Bronchial epithelial cell (primary cell): ENCODE results near the gene NDST3. TPM values are rescaled to one million over a fixed set of nuclear protein-coding genes. Genes with fewer than 3 reads are reported as not detected.

Source experiments
- DNase-seq: peaks from one replicate; pipeline ENCODE4 v3.0.0-alpha.2; 2010; ENCODE audit warnings: low read depth
- FAIRE-seq: peaks from 2 replicates; lab custom pipeline; 2011; peaks lifted over from hg19 to GRCh38; lab: Jason Lieb, UNC
- H3K27me3 ChIP-seq: 2 replicates; pipeline ENCODE4 v1.5.1; 2011; ENCODE audit warnings: low read length; ENCODE audit not compliant: control insufficient read depth, insufficient read depth
- H3K36me3 ChIP-seq: 2 replicates; pipeline ENCODE4 v1.5.1; 2011; ENCODE audit warnings: low read length; ENCODE audit not compliant: control insufficient read depth, insufficient read depth
- H3K4me3 ChIP-seq: 2 replicates; pipeline ENCODE4 v1.5.1; 2011; ENCODE audit warnings: mild to moderate bottlenecking, low read depth, low read length, control low read depth
- total RNA-seq: library from RNA; depleted of rRNA; stranded (reverse); fragments of >200 nt; gene quantifications from 2 replicates; pipeline ENCODE4 v1.2.1, GENCODE V29; 2014
- TF ChIP-seq, protein P1 (sequence below): IDR thresholded peaks from 2 replicates; pipeline ENCODE4 v1.5.1; 2011; ENCODE audit warnings: mild to moderate bottlenecking, moderate library complexity, low read length, control low read depth, inconsistent platforms; ENCODE audit not compliant: insufficient read depth, severe bottlenecking

Gene NDST3
- total RNA-seq, 1 donor from 2014 or later, result not detected

DNA sequence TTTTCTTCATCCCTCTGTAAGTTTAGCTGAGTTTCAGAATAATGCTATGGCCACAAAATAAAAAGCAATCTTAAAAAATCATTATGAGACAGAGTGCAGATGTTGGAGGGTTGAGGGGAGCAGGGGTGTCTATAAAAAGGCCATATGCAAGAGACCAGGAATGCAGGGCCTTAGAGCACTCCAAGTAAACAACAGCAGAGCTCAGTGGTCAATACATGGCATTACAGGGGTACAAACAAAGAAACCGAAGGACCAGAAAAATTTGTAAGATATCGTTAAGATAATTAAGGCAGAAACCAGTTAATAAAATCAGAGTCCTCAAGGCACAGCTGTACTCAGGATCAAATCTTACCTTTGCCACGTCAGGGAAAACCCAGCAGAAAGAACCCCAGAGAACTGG is 28.4 kb upstream of the NDST3 start:
- TF ChIP-seq, protein P1, sequence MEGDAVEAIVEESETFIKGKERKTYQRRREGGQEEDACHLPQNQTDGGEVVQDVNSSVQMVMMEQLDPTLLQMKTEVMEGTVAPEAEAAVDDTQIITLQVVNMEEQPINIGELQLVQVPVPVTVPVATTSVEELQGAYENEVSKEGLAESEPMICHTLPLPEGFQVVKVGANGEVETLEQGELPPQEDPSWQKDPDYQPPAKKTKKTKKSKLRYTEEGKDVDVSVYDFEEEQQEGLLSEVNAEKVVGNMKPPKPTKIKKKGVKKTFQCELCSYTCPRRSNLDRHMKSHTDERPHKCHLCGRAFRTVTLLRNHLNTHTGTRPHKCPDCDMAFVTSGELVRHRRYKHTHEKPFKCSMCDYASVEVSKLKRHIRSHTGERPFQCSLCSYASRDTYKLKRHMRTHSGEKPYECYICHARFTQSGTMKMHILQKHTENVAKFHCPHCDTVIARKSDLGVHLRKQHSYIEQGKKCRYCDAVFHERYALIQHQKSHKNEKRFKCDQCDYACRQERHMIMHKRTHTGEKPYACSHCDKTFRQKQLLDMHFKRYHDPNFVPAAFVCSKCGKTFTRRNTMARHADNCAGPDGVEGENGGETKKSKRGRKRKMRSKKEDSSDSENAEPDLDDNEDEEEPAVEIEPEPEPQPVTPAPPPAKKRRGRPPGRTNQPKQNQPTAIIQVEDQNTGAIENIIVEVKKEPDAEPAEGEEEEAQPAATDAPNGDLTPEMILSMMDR, result no peak
- Histone ChIP-seq H3K36me3 (no peaks in the 10 kb centered on the region), H3K27me3 (no peaks in the 10 kb centered on the region), H3K4me3 (no peak overlapping the region)
- DNase-seq (no peak), FAIRE-seq (no peak)

DNA sequence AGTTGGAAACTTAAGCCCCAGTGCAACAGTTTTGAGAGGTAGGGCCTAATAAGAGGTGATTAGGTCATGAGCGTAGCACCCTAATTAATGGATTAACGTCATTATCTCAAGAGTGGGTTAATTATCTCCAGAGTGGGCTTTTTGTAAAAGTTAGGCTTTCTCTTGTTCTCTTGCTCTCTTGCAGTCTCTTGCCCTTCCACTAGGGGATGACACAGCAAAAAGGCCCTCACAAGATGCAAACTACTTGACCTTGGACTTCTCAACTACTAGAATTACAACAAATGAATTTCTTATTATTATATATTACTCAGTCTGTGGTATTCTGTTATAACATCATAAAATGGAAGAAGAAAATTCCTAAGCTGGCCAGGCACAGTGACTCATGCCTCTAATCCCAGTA is 22.1 kb upstream of the NDST3 start:
- FAIRE-seq, result no peak
- no peak overlapping the region for H3K4me3 ChIP-seq
- TF ChIP-seq, protein P1, result peak; percentile 12
- no peaks in the 10 kb centered on the region for H3K27me3 ChIP-seq
- no peaks in the 10 kb centered on the region for H3K36me3 ChIP-seq
- DNase-seq, result no peak

- DNase-seq (no peak), FAIRE-seq (no peak)
Observed at GRCh38 chr4:118014831-118015230, 19.5 kb upstream of the NDST3 start.

DNA sequence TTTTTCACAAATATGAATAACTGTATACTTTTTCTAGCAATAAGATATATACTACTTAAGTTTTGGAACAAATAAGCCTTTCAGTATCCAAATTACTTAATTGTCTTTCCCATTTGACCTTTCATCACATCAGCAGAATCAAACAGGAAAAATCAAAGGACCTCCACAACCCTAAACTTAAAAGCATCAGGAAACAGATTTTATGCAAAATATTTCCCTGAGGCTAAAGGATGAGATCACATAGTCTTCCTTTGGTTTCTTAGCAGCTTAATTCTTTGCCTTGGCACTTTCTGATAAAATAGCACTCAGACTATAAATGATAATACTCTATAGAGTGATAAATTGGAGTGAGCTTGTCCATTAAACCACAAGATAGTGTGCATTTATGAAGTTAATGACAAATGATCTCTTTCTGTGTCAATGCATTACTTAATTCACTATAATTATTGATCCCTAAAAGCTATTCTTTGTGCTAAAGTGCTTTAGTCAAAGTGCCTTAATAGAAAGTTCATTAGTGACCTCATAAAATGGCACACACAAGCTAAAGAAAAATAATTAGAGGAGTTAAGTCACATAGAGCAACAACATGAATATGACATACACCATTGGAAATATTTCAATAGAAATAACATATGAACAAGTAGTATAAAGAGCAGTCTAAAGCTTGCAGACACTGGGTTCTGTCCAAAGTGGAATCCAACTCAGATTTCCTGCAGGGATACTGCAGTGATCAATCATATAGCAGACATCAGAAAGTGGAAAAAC is 15.7 kb upstream of the NDST3 start:
- TF ChIP-seq, protein P1, result no peak
- DNase-seq, result peak; percentile 4
- FAIRE-seq, result no peak

More at GRCh38 chr4:118014831-118015230, 19.5 kb upstream of the NDST3 start:
- TF ChIP-seq, protein P1, result no peak
- no peaks in the 10 kb centered on the region for H3K27me3 ChIP-seq
- no peaks in the 10 kb centered on the region for H3K36me3 ChIP-seq
- no peak overlapping the region for H3K4me3 ChIP-seq

DNA sequence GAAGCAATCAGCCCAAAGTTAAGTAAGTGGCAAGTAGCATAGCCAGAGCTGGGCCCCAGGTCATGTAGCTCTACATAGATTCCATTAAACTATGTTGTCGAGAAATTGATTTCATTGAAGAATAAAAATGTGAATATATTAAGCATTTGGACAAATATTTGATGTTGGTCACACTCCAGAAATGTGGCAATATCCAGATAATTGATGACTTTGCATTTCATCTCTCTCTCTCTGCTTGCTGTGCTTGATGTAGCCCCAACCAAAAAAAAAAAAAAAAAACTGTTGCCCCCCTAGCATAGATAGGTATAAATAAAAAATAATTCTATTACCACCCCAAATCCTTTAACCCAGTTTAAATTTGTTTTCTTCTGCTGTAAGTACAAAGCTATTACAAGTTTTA is 7.5 kb upstream of the NDST3 start:
- no peaks in the 10 kb centered on the region for H3K36me3 ChIP-seq
- FAIRE-seq (no peak), DNase-seq (no peak)
- no peak overlapping the region for H3K4me3 ChIP-seq
- TF ChIP-seq, protein P1, result no peak
- H3K27me3 ChIP-seq, result no peaks in the 10 kb centered on the region

More for the DNA sequence above, 15.7 kb upstream of the NDST3 start:
- Histone ChIP-seq H3K27me3 (no peaks in the 10 kb centered on the region), H3K4me3 (no peak overlapping the region), H3K36me3 (no peaks in the 10 kb centered on the region)

GRCh38 chr4:118029224-118029623 is 5.1 kb upstream of the NDST3 start:
- Histone ChIP-seq H3K27me3 (no peaks in the 10 kb centered on the region), H3K4me3 (no peak overlapping the region), H3K36me3 (no peaks in the 10 kb centered on the region)
- TF ChIP-seq, protein P1, result no peak
- DNase-seq (no peak), FAIRE-seq (no peak)
